A172 (cell line): ENCODE measurements around the gene FAM161A. TPM values are rescaled to one million over a fixed set of nuclear protein-coding genes. Genes with fewer than 3 reads are reported as not detected.

Experiments
- DNase-seq: peaks from one replicate; pipeline ENCODE4 v3.0.0-alpha.2; 2015; ENCODE audit warnings: low spot score
- total RNA-seq: library from RNA; depleted of rRNA; stranded (reverse); fragments of >200 nt; shearing (Covaris generic); gene quantifications from 2 replicates; pipeline ENCODE4 v1.2.3, GENCODE V29; 2014; rRNA removed

The FAM161A gene
- total RNA-seq, 1 experiment from 2014 or later = 4.0 TPM

GRCh38 chr2:61784643-61785042, 69.2 kb downstream of the FAM161A start:
- DNase-seq = no peak

- no peak for DNase-seq
Observed at GRCh38 chr2:61775956-61776570, 77.8 kb downstream of the FAM161A start.

Other genes with a start within 250 kb of the FAM161A start
- gene CCT4, start 34.6 kb upstream of the FAM161A start, total RNA-seq = 402 and 428 TPM in 2 replicates
- gene COMMD1, start 51.6 kb upstream of the FAM161A start, total RNA-seq = 45.9 and 50.7 TPM in 2 replicates